ENCODE measurements around the gene RASSF1.

Gene RASSF1

GRCh38 chr3:50365842-50366220, 25.2 kb upstream of the RASSF1 start:
- 87% methylated on average over 4 of the region's 5 CpGs for WGBS (ENCODE audit: insufficient coverage)
- peaks cover 0 to 8% (median 0%) of the 10 kb centered on the region in 5 experiments for H3K27me3 ChIP-seq (replicated peaks in 2 of 5; ENCODE audit: control insufficient read depth in 4 of 5, insufficient read depth in 5 of 5, low read length in 4 of 5)

GRCh38 chr3:50365080-50365841, 24.6 kb upstream of the RASSF1 start:
- peak overlapping the region in 1 of 2 experiments; percentile 45 for H3K27ac ChIP-seq (ENCODE audit: insufficient read depth in 1 of 2, low read depth in 1 of 2, low read length in 2 of 2, poor library complexity in 1 of 2, severe bottlenecking in 2 of 2)
- H3K4me1 ChIP-seq (ENCODE audit: control extremely low read depth in 1 of 4, control insufficient read depth in 4 of 4, insufficient read depth in 4 of 4, low read length in 3 of 4), result peaks cover 0 to 18% (median 14%) of the 10 kb centered on the region in 4 experiments
- peak overlapping the region; percentile 18 to 84 (median 61) for H3K4me3 ChIP-seq (ENCODE audit: control insufficient read depth in 1 of 7, extremely low read depth in 1 of 7, insufficient read depth in 4 of 7, low read depth in 2 of 7, low read length in 6 of 7)
- 5% methylated on average over 32 of the region's 53 CpGs for WGBS (ENCODE audit: insufficient coverage)
- DNase-seq, result peak; percentile 91 to 96 (median 96)
- no peaks in the 10 kb centered on the region for H3K36me3 ChIP-seq (ENCODE audit: control insufficient read depth in 4 of 4, insufficient read depth in 4 of 4, low read length in 3 of 4)
- CTCF ChIA-PET, result interaction anchor here (0.7 to 3.9 kb wide), 7 partner anchors 9 to 184 kb away, joined by 3 to 28 read pairs (median 3); partner anchors contain the start of genes CYB561D2 and NPRL2
- H3K9me3 ChIP-seq (ENCODE audit: control extremely low read depth in 1 of 5, control insufficient read depth in 4 of 5, insufficient read depth in 2 of 5, low read depth in 1 of 5, low read length in 4 of 5), result no peaks in the 10 kb centered on the region
- POLR2A ChIA-PET, result interaction anchor here (0.8 kb wide), 1 partner anchor 15 kb away, joined by 3 read pairs; the partner anchor contains the start of genes CYB561D2 and NPRL2
- peaks cover 0 to 8% (median 0%) of the 10 kb centered on the region in 5 experiments for H3K27me3 ChIP-seq (replicated peaks in 2 of 5; ENCODE audit: control insufficient read depth in 4 of 5, insufficient read depth in 5 of 5, low read length in 4 of 5)

More at GRCh38 chr3:50365842-50366220, 25.2 kb upstream of the RASSF1 start:
- Histone ChIP-seq H3K27ac (ENCODE audit: insufficient read depth in 1 of 2, low read depth in 1 of 2, low read length in 2 of 2, poor library complexity in 1 of 2, severe bottlenecking in 2 of 2) (no peak overlapping the region), H3K4me1 (ENCODE audit: control extremely low read depth in 1 of 4, control insufficient read depth in 4 of 4, insufficient read depth in 4 of 4, low read length in 3 of 4) (peaks cover 0 to 18% (median 14%) of the 10 kb centered on the region in 4 experiments), H3K9me3 (ENCODE audit: control extremely low read depth in 1 of 5, control insufficient read depth in 4 of 5, insufficient read depth in 2 of 5, low read depth in 1 of 5, low read length in 4 of 5) (no peaks in the 10 kb centered on the region), H3K4me3 (ENCODE audit: control insufficient read depth in 1 of 7, extremely low read depth in 1 of 7, insufficient read depth in 4 of 7, low read depth in 2 of 7, low read length in 6 of 7) (peak overlapping the region in 6 of 7 experiments; percentile 18 to 84 (median 62)), H3K36me3 (ENCODE audit: control insufficient read depth in 4 of 4, insufficient read depth in 4 of 4, low read length in 3 of 4) (no peaks in the 10 kb centered on the region)
- CTCF ChIA-PET, result interaction anchor here (0.7 to 3.9 kb wide), 4 partner anchors 9 to 23 kb away, joined by 3 to 28 read pairs (median 9); partner anchors contain the start of genes CYB561D2 and NPRL2
- DNase-seq, result no peak
- POLR2A ChIA-PET, result no interaction called here

DNA sequence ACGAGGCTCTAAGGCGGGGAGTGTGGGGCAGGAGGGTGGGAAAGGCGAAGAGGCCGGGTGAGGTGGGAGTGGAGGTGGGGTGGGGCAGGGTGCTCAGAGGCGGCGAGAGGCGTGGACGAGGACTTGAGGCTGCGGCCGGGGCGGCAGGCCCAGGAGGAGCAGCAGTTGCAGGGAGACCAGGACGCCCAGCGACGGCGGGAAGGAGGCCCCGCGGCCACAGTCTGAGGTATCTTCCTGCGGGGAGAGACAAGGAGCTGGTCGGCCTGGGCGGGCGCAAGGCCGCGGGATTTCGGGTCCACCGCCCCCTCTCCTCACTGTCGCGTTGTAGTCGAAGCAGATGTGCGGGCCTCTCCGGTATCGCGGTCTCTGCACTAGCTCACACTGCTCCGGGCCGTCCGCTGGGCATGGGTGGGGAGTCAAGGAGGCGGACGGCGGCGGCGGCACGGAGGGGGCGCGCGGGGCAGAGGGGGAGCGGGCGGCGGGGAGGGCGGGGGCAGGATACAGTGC, 24.0 kb upstream of the RASSF1 start:
- H3K36me3 ChIP-seq (ENCODE audit: control insufficient read depth in 4 of 4, insufficient read depth in 4 of 4, low read length in 3 of 4), result no peaks in the 10 kb centered on the region
- WGBS (ENCODE audit: insufficient coverage), result 2% methylated on average over 45 of the region's 48 CpGs
- no peak overlapping the region for H3K27ac ChIP-seq (ENCODE audit: insufficient read depth in 1 of 2, low read depth in 1 of 2, low read length in 2 of 2, poor library complexity in 1 of 2, severe bottlenecking in 2 of 2)
- peak overlapping the region; percentile 19 to 84 (median 54) for H3K4me3 ChIP-seq (ENCODE audit: control insufficient read depth in 1 of 7, extremely low read depth in 1 of 7, insufficient read depth in 4 of 7, low read depth in 2 of 7, low read length in 6 of 7)
- H3K4me1 ChIP-seq (ENCODE audit: control extremely low read depth in 1 of 4, control insufficient read depth in 4 of 4, insufficient read depth in 4 of 4, low read length in 3 of 4), result peaks cover 0 to 18% (median 17%) of the 10 kb centered on the region in 4 experiments
- peak in 2 of 3 donors; percentile 40 to 47 for DNase-seq
- CTCF ChIA-PET, result interaction anchor here (0.7 to 3.9 kb wide), 6 partner anchors 8 to 185 kb away, joined by 3 to 28 read pairs (median 4); partner anchors contain the start of genes CYB561D2 and NPRL2
- peaks cover 0 to 8% (median 0%) of the 10 kb centered on the region in 5 experiments for H3K27me3 ChIP-seq (replicated peaks in 2 of 5; ENCODE audit: control insufficient read depth in 4 of 5, insufficient read depth in 5 of 5, low read length in 4 of 5)
- POLR2A ChIA-PET, result interaction anchor here (0.8 kb wide), 1 partner anchor 14 kb away, joined by 3 read pairs; the partner anchor contains the start of genes CYB561D2 and NPRL2
- no peaks in the 10 kb centered on the region for H3K9me3 ChIP-seq (ENCODE audit: control extremely low read depth in 1 of 5, control insufficient read depth in 4 of 5, insufficient read depth in 2 of 5, low read depth in 1 of 5, low read length in 4 of 5)

DNA sequence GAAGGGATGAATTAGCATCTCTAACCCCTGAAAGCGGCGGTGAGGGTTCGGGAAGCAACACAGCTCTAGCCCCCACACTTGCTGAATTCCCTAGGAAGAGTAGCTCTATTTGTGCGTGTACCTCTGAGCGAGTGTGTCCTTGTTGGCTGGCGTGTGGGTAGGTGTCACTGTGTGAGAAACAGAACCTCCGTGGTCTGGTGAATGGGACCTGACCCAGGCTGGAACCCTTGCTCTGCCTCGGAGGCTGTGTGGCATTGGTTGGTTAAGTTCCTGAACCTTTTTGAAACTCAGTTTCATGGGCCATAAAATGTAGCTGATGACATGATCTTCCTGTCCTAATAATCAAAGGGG, 19.1 kb upstream of the RASSF1 start:
- H3K9me3 ChIP-seq (ENCODE audit: control extremely low read depth in 1 of 5, control insufficient read depth in 4 of 5, insufficient read depth in 2 of 5, low read depth in 1 of 5, low read length in 4 of 5), result no peaks in the 10 kb centered on the region
- POLR2A ChIA-PET, result interaction anchor here (1.3 kb wide), 1 partner anchor 23 kb away, joined by 4 read pairs; no protein-coding TSS in a partner anchor
- DNase-seq, result no peak
- WGBS (ENCODE audit: insufficient coverage), result 22% methylated on average over 7 of the region's 8 CpGs
- peaks cover 0 to 4% (median 0%) of the 10 kb centered on the region in 5 experiments for H3K27me3 ChIP-seq (replicated peaks in 2 of 5; ENCODE audit: control insufficient read depth in 4 of 5, insufficient read depth in 5 of 5, low read length in 4 of 5)
- peak overlapping the region in 6 of 7 experiments; percentile 73 to 95 (median 84) for H3K4me3 ChIP-seq (ENCODE audit: control insufficient read depth in 1 of 7, extremely low read depth in 1 of 7, insufficient read depth in 4 of 7, low read depth in 2 of 7, low read length in 6 of 7)
- CTCF ChIA-PET, result interaction anchor here (1.3 kb wide), 1 partner anchor 11 kb away, joined by 4 read pairs; no protein-coding TSS in a partner anchor
- H3K36me3 ChIP-seq (ENCODE audit: control insufficient read depth in 4 of 4, insufficient read depth in 4 of 4, low read length in 3 of 4), result peaks cover 0 to 37% (median 22%) of the 10 kb centered on the region in 4 experiments
- H3K27ac ChIP-seq (ENCODE audit: insufficient read depth in 1 of 2, low read depth in 1 of 2, low read length in 2 of 2, poor library complexity in 1 of 2, severe bottlenecking in 2 of 2), result no peak overlapping the region
- H3K4me1 ChIP-seq (ENCODE audit: control extremely low read depth in 1 of 4, control insufficient read depth in 4 of 4, insufficient read depth in 4 of 4, low read length in 3 of 4), result peaks cover 11 to 44% (median 42%) of the 10 kb centered on the region in 4 experiments

- H3K4me3 ChIP-seq (ENCODE audit: control insufficient read depth in 1 of 7, extremely low read depth in 1 of 7, insufficient read depth in 4 of 7, low read depth in 2 of 7, low read length in 6 of 7), result peak within 1 kb of the TSS; percentile 52 to 95 (median 83)
- peaks cover 11 to 38% (median 36%) of the 10 kb centered on the region in 4 experiments for H3K4me1 ChIP-seq (ENCODE audit: control extremely low read depth in 1 of 4, control insufficient read depth in 4 of 4, insufficient read depth in 4 of 4, low read length in 3 of 4)
- peak; percentile 97 to 99 (median 98) for DNase-seq
- H3K36me3 ChIP-seq (ENCODE audit: control insufficient read depth in 4 of 4, insufficient read depth in 4 of 4, low read length in 3 of 4), result peaks cover 0 to 43% (median 28%) of the 10 kb centered on the region in 4 experiments
- POLR2A ChIA-PET, result interaction anchor here (0.6 to 1.3 kb wide), 2 partner anchors 22 to 124 kb away, joined by 3 to 4 read pairs; no protein-coding TSS in a partner anchor
- CTCF ChIA-PET, result interaction anchor here (1.3 kb wide), 1 partner anchor 11 kb away, joined by 4 read pairs; no protein-coding TSS in a partner anchor
- WGBS (ENCODE audit: insufficient coverage), result 2% methylated on average over 60 of the region's 64 CpGs
- peak within 1 kb of the TSS; percentile 89 to 95 for H3K27ac ChIP-seq (ENCODE audit: insufficient read depth in 1 of 2, low read depth in 1 of 2, low read length in 2 of 2, poor library complexity in 1 of 2, severe bottlenecking in 2 of 2)
- H3K9me3 ChIP-seq (ENCODE audit: control extremely low read depth in 1 of 5, control insufficient read depth in 4 of 5, insufficient read depth in 2 of 5, low read depth in 1 of 5, low read length in 4 of 5), result no peaks in the 10 kb centered on the region
- H3K27me3 ChIP-seq (replicated peaks in 2 of 5; ENCODE audit: control insufficient read depth in 4 of 5, insufficient read depth in 5 of 5, low read length in 4 of 5), result peaks cover 0 to 3% (median 0%) of the 10 kb centered on the region in 5 experiments
Observed at GRCh38 chr3:50358911-50359759, 18.5 kb upstream of the RASSF1 start, which contains the start of gene TMEM115. Gene TMEM115, minus strand, starts transcription at chr3:50359521. Its CDS starts 458 bp downstream, at chr3:50359063.

DNA sequence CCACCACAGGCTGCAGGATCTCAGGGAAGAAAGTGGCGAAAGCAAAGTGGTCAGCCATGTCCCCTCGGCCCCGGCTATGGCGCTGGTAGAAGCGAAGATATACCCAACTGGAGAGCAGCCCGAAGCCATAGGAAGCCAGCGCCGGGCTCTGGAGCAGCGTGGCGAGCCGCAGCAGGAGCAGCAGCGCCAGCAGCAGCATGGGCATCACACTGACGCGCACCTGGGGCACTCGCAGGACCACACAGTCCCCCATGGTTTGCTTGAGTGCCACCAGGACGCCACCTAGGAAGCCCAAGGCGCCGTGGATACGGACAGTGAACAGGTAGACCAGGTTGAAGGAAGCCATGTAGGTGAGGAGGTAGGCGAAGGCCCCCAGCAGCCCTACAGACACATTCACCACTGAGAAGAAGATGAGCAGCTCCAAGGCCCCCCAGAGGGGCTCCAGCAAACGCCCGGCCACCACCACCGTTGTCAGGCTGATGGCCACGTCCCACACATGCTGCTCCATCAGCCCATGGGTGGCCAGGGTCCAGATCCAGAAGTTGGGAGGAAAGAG, 17.8 kb upstream of the RASSF1 start:
- no peaks in the 10 kb centered on the region for H3K27me3 ChIP-seq (replicated peaks in 2 of 5; ENCODE audit: control insufficient read depth in 4 of 5, insufficient read depth in 5 of 5, low read length in 4 of 5)
- H3K27ac ChIP-seq (ENCODE audit: insufficient read depth in 1 of 2, low read depth in 1 of 2, low read length in 2 of 2, poor library complexity in 1 of 2, severe bottlenecking in 2 of 2), result peak overlapping the region; percentile 89 to 95
- 85% methylated on average over 16 of the region's 24 CpGs for WGBS (ENCODE audit: insufficient coverage)
- H3K4me3 ChIP-seq (ENCODE audit: control insufficient read depth in 1 of 7, extremely low read depth in 1 of 7, insufficient read depth in 4 of 7, low read depth in 2 of 7, low read length in 6 of 7), result peak overlapping the region; percentile 52 to 95 (median 83)
- no peaks in the 10 kb centered on the region for H3K9me3 ChIP-seq (ENCODE audit: control extremely low read depth in 1 of 5, control insufficient read depth in 4 of 5, insufficient read depth in 2 of 5, low read depth in 1 of 5, low read length in 4 of 5)
- CTCF ChIA-PET, result interaction anchor here (0.7 to 4.3 kb wide), 2 partner anchors 11 to 19 kb away, joined by 3 to 29 read pairs; no protein-coding TSS in a partner anchor
- POLR2A ChIA-PET, result no interaction called here
- peaks cover 11 to 37% (median 36%) of the 10 kb centered on the region in 4 experiments for H3K4me1 ChIP-seq (ENCODE audit: control extremely low read depth in 1 of 4, control insufficient read depth in 4 of 4, insufficient read depth in 4 of 4, low read length in 3 of 4)
- no peak for DNase-seq
- H3K36me3 ChIP-seq (ENCODE audit: control insufficient read depth in 4 of 4, insufficient read depth in 4 of 4, low read length in 3 of 4), result peaks cover 0 to 50% (median 34%) of the 10 kb centered on the region in 4 experiments

All from common myeloid progenitor, CD34-positive (primary cell).